GM19238 (cell line): Measurements from ENCODE around the gene RCCD1.

Experiments
- DNase-seq: peaks from one replicate; pipeline ENCODE4 v3.0.0; 2011; ENCODE audit warnings: low spot score; ENCODE audit not compliant: insufficient read length

The RCCD1 gene

DNA sequence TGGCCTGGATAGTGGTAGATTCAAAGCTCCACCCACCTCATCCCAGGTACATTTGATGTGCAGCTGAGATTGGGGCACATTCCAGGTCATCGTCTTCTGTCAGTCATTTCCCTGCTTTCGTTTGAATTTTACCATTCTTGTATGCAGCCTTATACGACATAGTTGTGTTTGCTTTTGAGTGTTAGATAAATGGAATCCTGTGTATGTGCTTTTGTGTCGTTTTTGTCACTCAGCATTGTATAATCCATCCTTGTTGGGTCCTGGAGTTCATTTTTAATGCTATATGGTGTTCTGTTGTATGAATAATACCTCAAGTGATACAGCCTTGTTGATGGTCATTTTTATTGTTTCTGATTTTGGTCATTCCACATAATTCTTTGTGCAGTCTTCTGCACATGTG lies 7.3 kb downstream of the RCCD1 start:
- DNase-seq = no peak

DNA sequence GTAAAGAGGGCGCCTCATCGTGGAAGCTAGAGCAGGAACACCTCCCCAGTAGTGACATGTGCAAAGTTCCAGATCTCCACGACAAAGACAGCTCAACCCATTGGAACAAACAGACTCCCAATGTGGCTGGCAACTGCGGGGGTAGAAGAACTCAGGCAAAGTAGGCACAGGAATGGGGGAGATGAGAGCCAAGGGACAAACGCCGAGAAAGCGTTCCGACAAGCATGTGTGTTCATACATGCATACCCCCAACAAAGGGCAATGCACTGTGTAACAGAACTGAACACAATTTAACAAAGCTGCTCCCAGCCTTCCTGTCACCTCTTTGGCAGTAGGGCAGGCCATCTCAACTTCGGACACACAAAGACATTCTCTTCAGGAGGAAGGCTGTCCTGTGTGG lies 11.6 kb downstream of the RCCD1 start:
- no peak for DNase-seq

DNA sequence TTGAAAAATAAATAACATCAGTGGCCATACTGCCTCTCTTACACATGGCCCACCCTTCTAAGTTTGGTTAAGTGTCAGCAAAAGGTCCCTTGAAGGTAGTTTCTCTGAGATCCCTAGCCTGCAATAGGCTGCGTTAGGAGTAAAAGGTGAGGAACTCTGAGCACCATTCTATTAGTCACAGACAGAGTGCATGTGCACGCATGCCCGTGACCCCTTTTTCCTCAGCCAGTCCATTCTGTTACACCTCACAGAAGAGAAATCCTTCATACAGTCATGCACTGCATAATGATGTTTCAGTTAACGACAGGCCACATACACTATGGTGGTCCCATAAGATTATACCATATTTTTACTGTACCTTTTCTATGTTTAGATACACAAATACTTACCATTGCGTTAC lies 12.5 kb downstream of the RCCD1 start:
- no peak for DNase-seq

DNA sequence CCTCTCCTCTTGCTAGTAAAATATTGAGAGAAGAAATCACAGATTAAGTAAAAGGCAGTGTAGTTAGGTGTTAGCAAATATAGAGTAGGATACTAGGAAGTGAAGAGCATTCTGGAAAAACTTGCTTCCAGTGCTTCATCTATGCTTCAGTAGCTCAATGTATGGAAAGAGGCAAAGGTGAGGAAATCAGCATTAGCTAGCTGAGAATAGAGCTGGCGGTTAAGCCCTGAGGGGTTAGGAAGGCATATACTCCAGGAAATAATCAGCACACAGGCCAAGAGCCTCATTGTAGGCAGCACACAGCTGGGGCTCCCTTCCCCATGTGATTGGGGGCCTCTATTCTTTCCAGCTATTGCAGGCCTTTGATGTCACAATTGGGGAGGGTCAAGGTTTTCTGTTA lies 13.8 kb downstream of the RCCD1 start:
- DNase-seq = no peak

DNA sequence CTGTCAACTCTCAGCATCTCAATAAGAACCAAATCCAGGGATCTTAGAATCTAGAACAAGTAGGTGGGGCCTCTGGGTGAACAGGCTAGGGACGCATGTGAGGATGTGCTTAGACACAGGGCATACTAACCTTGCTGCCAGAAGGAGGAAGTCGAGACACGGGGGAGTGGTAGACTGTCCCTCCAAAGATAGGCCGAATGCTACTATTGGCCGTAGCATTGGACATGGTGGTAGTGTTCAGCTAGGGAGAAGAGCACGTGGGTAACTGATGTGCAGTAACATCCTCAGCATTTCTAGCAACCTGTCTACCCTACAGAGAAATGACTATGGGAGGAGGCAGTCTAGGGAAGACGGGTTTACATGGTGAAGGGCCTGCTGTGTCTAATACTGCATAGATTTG lies 15.6 kb downstream of the RCCD1 start:
- no peak for DNase-seq

DNA sequence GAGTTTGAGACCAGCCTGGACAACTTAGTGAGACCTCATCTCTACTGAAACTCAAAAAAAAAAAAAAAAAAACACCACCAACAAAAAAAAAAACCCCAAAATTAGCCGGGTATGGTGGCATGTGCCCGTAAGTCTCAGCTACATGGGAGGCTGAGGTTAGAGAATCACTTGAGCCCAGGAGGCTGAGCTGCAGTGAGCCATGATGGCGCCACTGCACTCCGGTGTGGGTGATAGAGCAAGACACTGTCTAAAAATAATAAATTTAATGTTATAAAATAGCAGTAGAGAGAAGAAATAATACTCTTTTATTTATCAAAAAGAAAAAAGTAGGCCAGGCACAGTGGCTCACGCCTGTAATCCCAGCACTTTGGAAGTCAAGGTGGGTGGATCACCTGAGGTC lies 17.4 kb downstream of the RCCD1 start:
- no peak for DNase-seq

DNA sequence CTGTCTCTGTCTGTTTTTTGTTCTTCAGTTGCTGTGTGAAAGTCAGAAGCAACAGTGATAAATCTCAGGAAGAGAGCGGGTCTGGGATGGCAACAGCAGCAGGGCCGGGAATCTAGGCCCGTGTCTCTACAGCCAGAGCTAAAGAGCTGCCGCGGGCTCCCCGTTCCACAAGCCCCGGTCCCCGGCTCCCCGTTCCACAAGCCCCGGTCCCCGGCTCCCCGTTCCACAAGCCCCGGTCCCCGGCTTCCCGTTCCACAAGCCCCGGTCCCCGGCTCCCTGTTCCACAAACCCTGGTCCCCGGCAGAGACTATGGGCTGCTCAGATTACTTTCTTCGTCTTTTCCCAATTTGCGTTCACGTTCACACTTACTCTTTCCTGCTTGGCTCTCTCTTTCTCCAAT lies 19.5 kb downstream of the RCCD1 start:
- DNase-seq = no peak

DNA sequence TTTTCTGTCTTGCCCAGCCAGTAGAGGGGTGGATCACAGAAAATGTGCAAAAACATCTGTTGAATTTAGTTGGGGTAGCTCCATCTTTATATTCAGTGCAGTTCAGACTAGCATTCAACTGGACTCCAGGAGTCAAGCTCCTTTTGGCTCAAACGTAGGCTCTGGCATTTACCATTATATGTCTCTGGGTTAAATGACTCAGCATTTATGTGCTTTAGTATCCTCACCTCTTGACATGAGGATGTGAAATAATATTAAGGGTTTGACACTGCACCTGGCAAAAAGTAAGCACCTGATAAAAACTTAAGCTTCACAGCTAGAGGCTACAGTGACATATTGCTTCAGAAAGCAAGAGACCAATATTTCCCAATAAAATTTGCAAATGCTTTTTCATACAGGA lies 24.9 kb downstream of the RCCD1 start:
- DNase-seq = no peak

DNA sequence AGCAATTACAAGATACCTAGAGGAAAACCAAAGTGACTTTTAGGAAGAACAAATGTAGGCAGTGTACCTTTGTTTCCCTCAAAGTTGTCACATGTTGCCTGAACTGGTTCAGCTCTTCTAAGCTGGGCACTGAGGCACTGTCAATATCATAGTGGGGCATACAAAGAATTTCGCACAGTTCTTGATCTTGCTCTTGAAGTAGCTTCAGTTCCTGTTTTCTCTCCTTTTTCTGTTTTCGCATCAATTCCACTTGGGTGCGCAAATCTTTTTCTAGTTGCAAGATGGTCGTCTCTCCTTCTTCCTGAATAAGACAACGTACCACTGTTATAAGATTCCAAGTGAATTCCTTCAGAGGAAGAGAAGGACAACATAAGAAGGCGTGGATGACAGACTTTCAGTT lies 27.0 kb downstream of the RCCD1 start:
- DNase-seq = peak; percentile 21

DNA sequence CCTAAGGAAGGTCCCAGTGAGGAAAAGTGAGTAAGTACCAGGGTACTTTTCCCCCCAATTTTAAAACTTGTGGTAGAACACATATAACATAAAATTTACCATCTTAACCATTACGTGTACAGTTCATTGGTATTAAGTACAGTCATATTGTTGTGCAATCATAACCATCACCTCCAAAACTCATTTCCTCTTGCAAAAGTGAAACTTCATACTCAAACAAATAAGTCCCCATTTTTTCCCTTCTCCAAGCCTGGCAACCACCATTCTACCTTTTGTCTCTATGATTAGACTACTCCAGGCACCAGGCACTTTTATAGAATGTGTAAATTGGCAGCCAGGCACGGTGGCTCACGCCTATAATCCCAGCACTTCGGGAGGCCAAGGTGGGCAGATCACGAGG lies 27.5 kb downstream of the RCCD1 start:
- DNase-seq = no peak

DNA sequence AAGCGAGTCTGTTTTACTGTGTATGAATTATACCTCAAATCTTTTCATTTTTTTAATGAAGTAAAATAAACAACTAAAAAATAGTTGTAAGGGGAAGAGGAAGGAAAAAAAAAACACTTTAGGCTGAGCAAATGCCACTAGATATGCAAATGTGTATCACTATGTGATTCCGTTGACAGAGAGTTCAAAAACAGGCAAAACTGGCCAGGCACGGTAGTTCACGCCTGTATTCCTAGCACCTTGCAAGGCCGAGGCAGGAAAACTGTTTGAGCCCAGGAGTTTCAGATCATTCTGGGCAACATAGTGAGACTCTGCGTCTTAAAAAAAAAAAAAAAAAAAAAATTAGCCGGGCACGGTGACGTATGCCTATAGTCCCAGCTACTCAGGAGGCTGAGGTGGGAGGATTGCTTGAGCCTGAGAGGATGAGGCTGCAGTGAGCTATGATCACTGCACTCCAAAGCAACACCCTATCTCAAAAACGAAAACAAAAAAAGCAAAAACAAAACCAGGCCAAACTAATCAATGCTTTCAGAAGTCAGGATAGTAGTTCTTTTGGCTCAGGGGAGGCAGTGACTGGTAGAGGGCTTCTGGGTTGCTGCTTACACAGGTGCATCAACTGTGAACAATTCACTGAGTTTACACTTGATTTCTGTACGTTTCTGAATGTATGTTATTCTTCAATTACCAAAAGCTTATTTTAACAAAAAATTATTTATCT lies 32.3 kb downstream of the RCCD1 start:
- peak; percentile 24 for DNase-seq

DNA sequence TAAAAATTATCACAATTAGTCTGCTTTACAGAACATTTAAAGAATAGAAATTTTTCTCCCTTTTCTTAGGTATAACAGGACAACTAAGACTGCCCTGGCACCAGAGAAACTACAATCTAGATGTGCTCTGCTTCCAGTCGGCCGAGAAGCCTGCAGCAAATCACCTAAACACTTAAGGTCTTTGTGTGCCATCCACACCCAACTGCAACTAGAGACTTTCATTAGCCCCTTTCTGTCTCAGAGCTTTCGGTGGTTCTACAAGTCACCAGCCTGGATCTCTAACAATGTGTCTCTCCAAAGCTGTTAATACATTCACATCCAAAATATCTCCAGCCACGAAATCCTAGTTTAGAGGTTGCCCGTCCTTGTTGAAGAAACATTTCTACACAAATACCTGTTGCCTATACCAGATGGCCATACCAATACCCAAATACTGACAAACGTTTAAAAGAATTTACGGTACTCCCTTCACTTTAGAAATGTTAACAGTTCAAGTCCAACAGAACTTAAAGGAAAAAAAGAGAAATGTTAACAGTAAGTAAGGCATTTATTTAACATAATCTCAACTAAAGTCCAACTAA lies 33.0 kb downstream of the RCCD1 start:
- no peak for DNase-seq

DNA sequence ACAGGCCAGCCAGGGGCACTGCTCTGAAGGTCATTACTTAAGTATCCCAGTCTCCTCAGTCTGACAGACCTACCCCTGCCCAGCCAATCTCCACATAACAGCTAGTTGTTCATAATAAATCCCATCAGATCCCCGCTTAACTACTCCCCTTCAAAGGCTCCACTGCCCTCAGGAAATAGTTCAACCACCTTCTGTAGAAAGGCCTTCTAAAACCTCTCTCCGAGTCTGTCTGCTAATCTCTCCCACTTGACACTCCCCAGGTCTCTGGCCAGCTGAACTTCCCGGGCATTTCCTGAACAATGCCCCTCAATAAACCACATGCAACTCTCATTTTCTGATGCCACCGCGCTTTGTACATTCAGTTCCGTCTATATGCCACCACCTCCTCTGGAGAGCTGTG lies 33.6 kb downstream of the RCCD1 start:
- no peak for DNase-seq

DNA sequence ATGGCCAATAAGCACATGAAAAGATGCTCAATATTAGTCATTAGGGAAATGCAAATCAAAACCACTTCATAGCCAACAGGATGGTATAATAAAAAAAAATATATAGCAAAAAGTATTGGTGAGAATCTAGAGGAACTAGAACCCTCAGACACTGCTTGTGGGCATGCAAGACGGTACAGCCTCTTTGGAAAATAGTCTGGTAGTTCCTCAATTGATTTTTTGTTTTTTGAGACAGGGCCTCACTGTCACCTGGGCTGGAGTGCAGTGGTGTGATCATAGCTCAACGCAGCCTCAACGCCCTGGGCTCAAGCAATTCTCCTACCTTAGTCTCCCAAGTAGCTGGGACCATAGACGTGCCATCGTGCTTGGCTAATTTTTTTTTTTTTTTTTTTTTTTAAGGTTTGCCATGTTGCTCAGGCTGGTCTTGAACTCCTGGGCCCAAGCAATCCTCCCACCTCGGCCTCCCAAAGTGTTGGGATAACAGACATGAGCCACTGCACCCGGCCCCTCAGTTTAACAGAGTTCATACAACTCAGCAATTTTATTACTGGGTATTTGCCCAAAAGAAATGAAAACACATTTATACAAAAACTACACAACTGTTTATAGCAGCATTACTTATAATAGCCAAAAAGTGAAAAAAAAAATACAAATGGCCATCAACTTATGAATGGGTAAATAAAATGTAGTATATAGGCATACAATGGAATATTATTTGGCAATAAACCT lies 34.5 kb downstream of the RCCD1 start:
- no peak for DNase-seq

DNA sequence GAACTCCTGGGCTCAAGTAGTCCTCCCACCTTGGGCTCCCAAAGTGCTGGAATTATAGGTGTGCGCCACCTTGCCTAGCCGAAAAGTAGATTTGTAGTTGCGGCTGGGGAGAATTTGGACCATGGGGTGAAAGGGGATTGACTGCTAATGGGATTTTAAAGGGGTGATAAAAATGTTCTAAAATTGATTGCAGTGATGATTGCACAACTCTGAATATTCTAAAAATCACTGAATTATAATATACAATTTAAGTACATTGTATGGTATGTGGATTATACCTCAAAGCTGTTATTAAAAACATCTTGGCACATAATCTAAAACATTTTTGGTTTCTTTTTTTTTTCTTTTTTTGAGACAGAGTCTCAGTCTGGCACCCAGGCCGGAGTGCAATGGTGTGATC lies 35.8 kb downstream of the RCCD1 start:
- DNase-seq = no peak

DNA sequence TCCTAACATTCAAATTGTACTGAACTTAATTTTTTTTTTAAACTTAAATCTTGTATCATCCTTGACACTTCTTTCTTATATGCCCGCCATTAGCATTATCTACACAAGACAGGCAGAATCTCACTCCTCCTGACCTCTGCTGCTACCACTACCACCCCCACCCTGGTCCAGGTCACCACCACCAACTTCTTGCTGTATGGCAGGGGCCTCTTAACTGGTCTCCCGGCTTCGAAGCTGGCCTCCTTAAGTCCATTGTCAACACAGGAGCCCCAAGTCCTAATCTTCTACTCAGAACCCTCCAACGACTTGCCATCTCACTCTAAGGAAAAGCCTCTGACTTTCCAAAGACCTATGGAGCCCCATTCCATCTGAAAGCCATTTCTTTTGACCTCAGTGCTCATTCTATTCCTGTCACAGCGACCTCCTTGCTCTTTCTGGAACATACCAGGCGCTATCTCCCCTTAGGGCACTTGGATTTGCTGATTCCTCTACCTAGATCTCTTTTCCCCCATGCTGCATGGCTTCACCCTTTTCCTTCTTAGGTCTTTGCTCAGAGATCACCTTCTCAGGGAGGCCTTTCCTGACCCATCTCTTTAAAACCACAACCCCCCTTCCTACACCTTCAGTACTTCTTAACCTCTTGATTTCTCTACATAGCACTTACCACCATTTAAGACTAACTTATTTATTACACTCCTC lies 37.1 kb downstream of the RCCD1 start:
- DNase-seq = no peak

DNA sequence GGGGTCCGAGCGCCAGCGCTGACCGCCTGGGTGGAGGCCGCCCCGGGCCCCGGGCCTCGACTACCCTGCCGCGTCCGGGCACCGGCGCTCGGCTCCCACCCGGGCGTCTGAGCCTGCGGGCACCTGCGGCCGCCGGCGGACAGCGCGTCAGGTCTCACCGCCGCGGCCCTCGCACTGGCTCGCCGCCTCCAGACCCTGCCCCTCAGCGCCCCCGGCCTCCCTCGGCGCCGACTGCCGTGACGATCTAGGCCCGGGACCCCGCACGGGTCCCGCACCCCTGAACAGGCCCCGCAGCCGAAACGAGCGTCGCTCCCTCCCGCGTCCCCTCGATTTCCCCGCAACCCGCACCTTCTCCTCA lies 39.4 kb downstream of the RCCD1 start:
- peak; percentile 19 for DNase-seq

DNA sequence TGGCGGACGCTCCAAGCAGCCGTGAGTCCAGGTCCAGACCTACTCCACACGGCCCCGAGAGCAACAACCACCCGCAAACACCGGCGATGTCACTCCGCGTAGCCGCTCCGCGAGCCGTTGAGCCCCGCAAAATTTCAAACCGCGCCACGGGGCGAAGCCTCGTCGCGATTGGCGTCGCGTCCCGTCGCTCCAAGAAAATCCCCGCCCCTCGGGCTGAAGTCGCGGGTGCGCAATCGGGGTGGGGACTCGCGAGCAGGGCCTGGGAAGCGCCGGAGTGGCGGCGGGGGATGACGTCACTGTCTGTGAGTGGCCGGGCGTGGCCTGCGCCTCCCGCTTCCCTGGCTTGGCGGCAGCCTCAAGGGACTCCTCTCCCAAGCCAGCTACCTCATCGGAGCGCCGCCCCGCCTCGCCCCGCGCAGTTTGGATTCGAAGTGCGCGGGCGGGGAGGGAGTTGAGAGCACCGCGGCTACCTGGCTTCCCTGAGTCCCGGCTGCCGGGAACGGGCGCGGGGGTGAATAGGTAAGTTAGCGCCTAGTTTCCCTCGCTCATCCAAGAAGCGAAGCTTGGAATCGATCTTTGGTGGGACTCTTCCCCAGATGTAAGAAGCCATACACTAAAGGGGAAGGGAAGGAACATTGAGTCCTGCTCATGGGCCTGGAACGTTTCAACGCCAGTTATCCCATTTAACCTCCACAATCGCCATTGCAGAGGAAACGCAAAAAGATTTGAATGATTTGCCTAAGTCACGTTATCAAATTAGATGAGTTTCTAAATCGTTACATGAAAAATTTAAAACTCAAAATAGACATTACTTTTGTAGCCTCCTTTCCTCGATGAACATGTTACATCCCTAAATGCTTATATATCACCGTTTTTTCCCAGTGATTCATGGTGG lies 40.0 kb downstream of the RCCD1 start, which contains the start of gene PRC1:
Gene PRC1 (minus strand): TSS at position 119 of the 895 bp plus-strand sequence. CDS start 118 bp downstream, at position 1.
- DNase-seq = peak; percentile 99

DNA sequence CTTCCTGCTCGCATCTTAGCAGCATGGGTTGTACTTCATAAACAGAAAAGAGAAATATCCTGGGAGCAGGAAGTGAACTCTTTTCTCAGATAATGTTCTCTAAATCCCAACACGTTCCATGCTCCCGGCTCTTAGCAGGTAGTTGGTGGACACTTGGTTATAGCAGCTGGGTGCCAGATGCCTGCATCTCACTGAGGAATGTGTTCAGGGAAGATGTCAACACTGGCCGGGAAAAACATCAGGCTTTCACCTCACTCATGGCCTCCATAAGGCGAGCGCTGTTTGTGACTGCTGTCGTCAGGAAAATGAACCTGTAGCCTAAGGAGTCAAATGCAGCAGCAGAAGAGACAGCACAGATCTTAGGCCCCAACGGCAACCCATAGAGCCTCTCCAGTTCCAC lies 44.1 kb downstream of the RCCD1 start:
- no peak for DNase-seq

DNA sequence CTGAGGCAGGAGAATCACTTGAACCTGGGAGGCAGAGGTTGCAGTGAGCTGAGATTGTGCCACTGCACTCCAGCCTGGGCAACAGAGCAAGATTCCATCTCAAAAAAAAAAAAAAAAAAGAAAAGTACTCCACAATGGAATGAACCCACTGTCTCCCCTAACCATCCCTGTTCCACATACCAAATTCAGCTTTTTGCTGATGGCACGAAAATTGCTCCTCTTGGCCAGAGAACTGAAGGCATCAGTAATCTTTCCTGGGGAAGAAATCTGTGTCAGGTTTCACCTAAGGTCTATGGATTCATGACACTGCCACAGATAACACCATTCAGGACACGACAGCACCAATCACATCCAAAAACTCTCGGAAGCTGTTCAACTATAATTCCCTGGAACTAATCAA lies 46.5 kb downstream of the RCCD1 start:
- no peak for DNase-seq

DNA sequence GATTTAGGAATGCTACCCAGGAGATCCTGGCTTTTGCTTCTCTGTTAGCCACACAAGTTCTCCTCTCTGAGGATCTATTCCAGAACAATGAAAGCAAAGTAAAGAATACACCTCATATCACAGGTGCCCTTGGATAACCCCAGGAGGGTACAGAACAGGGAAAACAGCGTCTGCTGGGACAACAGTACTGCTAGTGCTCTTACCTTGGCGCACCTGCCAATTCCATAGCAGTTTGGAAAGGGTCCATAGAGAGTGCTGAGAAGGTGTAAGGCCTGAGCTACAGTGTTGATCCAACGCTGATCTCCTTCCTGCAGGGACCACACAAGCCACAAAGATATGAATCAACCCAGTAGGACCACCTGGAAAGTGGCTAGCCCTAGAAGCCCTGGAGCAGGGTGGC lies 52.6 kb downstream of the RCCD1 start:
- DNase-seq = no peak
